Amniotic stem cell (primary cell): ENCODE measurements around the gene GPR87.

ENCODE experiments used
- DNase-seq: peaks from one replicate; lab custom pipeline; 2025; lab: John Stamatoyannopoulos, UW

GPR87 gene

DNA sequence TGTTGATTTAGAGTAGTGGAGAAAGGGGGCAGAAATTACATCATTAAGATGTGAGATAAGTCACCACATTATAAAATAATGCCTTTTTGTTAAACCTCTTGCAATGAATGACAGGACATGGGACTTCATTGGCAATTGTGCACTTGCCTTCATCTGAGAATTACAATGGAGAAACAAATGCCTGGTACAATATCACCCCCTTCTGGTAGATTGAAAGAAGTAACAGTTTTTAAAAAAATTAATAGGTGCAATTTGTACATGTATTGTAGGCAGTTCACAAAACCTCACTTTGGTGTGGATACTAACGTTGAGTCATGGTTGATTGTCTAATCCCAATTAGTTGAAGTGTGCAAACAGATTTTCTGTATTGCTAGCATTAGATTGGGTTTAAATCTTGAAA lies 33.7 kb downstream of the GPR87 start:
- DNase-seq = no peak

GRCh38 chr3:151281671-151282324 lies 34.8 kb downstream of the GPR87 start:
- no peak for DNase-seq

- no peak for DNase-seq
Measured at GRCh38 chr3:151278230-151278629, 38.4 kb downstream of the GPR87 start, which contains the start of gene P2RY14. Gene P2RY14 (minus strand): TSS chr3:151278542. CDS start chr3:151214316, 64,226 bp downstream.

GRCh38 chr3:151276687-151277042 lies 40.0 kb downstream of the GPR87 start:
- no peak for DNase-seq

- no peak for DNase-seq
Measured at GRCh38 chr3:151276038-151276686, 40.5 kb downstream of the GPR87 start.

GRCh38 chr3:151275091-151275490 lies 41.5 kb downstream of the GPR87 start:
- no peak for DNase-seq

GRCh38 chr3:151269631-151270030 lies 47.0 kb downstream of the GPR87 start:
- no peak for DNase-seq

- no peak for DNase-seq
Measured at GRCh38 chr3:151268267-151269235, 48.1 kb downstream of the GPR87 start.

DNA sequence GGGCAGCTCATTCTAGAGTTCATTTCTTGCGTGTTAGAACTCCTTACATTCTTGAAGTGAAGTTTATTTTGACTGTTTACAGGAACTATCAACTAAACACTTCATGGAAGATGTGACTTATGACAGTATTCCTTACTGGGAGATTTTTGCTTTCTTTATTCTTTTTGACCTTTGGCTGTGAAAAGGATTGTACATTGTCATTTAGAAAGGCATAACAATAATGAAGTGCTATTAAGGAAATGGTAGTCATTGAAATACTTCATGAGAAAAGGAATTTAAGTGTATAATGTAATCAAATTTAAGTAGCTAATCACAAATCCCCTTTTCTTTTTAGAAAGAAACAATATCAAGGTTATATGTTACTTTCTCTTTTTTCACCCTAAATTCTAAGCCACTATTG lies 49.6 kb downstream of the GPR87 start:
- DNase-seq = no peak

DNA sequence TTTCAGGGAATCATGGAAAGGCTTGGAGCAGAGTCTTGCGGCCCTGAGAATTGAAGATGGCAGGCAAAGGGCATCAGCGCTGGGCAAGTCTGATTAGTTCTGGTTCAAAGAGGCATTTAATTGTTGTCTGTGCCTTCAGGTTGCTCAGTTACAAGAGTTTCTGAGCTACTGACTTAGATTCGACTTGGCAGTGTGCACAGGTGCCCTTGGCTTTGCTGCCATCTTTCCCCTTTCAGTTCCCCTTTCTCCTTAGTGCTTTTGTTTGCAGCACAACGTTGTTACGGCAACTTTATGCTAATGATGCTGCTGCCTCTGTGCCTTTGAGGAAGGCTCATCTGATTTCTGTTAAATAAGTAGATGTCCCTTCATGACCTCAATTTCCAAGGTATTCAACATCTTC lies 50.8 kb downstream of the GPR87 start:
- no peak for DNase-seq

GRCh38 chr3:151265166-151265565 lies 51.5 kb downstream of the GPR87 start:
- DNase-seq = no peak

GRCh38 chr3:151264605-151265004 lies 52.0 kb downstream of the GPR87 start:
- no peak for DNase-seq

DNA sequence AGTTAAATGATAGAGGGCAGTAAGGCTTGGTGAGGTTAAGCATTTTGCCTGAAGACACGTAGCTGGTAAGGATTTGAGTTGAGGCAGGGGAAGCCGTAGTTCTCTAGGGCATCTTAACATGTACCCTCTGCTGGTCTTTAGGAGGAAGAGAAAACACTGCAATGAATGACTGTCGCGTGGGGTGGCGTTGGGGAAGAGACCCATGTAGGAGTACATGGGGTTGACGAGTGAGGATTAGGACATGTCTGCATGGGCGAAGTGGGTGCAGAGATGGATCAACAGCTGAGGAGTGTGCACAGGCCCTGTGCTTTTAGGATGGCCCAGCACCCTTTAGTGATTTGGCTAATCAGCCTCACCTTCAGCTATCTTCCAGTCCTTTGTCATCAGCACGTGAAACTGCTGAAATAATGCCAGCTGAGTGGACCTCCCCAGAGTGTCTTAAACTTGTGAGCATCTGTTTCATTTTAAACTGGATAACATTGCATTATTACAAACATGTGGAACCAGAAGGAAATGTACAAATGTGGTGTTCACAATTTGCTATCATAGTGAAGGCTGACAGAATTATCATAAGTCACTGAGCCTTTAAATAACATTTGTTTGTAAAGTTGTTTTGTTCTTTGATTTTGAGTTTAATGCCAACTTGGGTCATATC lies 53.6 kb downstream of the GPR87 start:
- no peak for DNase-seq

DNA sequence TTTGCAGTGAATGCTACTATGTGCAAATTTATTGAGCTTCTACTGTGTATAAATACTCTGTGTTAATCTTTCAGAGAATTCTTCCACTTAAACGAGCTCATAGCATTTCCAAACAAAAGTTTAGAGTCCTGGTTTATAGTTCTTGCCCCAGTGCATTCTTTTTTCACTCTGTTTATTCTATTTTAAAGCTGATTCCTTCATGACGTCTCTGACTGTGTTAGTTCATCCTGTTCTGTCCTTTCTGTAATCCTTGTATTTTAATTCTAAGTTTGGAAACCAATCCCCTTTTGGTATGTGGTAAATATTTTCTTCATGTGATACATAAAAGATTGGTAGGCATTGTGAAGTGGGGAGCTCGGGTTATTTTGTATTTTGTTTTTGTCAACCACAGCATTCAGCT lies 57.0 kb downstream of the GPR87 start:
- DNase-seq = no peak

GRCh38 chr3:151256749-151257148 lies 59.9 kb downstream of the GPR87 start:
- no peak for DNase-seq

DNA sequence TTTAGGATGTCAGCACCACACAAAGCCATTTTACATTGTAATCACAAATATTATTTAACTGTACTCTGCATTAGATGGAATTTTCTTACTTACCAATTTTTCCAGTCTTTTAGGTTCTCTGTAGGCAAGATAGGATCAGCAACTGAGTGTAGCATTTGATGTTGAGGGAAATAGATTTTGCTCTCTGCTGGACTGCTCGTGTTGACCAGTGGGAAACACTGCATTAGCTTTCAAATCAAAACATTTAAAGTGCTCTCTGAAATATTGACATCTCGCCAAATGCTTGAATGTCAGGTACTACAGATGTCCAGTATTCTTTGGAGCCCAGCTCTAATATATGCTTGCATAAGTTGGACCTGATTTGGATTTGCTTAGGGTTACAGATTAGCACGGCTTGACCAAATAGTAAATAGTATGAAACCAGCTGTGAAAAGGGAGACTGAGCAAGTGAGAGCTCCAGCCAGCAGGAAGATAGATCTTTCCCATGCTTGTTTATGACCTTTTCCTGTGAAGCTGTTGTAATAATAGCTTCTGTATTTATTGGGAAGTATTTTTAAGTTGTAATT lies 67.8 kb downstream of the GPR87 start:
- DNase-seq = no peak
